ENCODE measurements around the gene RSPH1. TPM values are rescaled to one million over a fixed set of nuclear protein-coding genes. Genes with fewer than 3 reads are reported as not detected.

Gene RSPH1
- total RNA-seq, 6 experiments from 2014 or later, result 0.18 to 0.55 (median 0.22) TPM; not detected in 1

- H3K4me1 ChIP-seq, result no peaks in the 10 kb centered on the region
- no peak for ATAC-seq
- no peaks in the 10 kb centered on the region for H3K36me3 ChIP-seq
- WGBS (ENCODE audit: insufficient coverage, low coverage, low lambda C conversion rate, missing lambda C conversion rate), result 82% methylated on average over 14 of the region's 19 CpGs
- no peaks in the 10 kb centered on the region for H3K27me3 ChIP-seq
- H3K4me3 ChIP-seq, result no peak overlapping the region
- H3K27ac ChIP-seq, result no peak overlapping the region
- H3K9me3 ChIP-seq, result no peaks in the 10 kb centered on the region
- TF ChIP-seq POLR2A (IDR thresholded peaks at IDR 0.05), result no peak
- no peak for TF ChIP-seq CTCF (IDR thresholded peaks at IDR 0.05)
- no peak for DNase-seq
- intact Hi-C loops (cut with DNase I), result no loop called here
These were observed 41.9 kb downstream of the RSPH1 start for GRCh38 chr21:42453986-42454570.

GRCh38 chr21:42453224-42453985 lies 42.6 kb downstream of the RSPH1 start:
- ATAC-seq, result peak in 1 of 4 donors; percentile 28
- Histone ChIP-seq H3K27ac (no peak overlapping the region), H3K27me3 (no peaks in the 10 kb centered on the region), H3K4me1 (no peaks in the 10 kb centered on the region), H3K4me3 (no peak overlapping the region), H3K9me3 (no peaks in the 10 kb centered on the region), H3K36me3 (no peaks in the 10 kb centered on the region)
- WGBS (ENCODE audit: insufficient coverage, low coverage, low lambda C conversion rate, missing lambda C conversion rate), result 58% methylated on average over 10 of the region's 18 CpGs
- intact Hi-C loops (cut with DNase I), result no loop called here
- TF ChIP-seq POLR2A (IDR thresholded peaks at IDR 0.05), result no peak
- no peak for TF ChIP-seq CTCF (IDR thresholded peaks at IDR 0.05)
- DNase-seq, result no peak

- no peak overlapping the region for H3K4me3 ChIP-seq
- DNase-seq, result no peak
- intact Hi-C loops (cut with DNase I), result no loop called here
These were observed 43.4 kb downstream of the RSPH1 start for GRCh38 chr21:42452401-42453223.

DNA sequence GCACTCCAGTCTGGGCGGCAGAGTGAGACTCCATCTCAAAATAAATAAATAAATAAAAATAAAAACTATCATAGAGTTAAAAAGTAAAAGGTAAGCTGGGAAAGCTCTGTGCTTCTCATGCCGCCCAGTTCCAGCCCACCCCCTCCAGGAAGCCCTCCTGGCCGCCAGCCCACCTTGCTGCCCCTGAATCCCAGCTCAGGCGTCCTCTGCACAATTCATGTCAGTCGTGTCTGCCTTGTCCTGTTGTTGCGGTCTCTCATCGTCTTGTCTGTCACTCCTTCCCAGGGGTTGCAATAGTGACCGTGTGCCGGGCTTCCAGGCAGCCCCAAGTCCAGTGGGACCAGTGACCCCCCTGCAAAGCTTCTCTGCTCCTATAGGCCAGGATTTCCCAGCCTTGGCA lies 44.1 kb downstream of the RSPH1 start:
- intact Hi-C loops (cut with DNase I), result no loop called here
- DNase-seq (no peak), ATAC-seq (no peak)
- WGBS (ENCODE audit: insufficient coverage, low coverage, low lambda C conversion rate, missing lambda C conversion rate), result 94% methylated on average over 6 of the region's 9 CpGs
- H3K36me3 ChIP-seq, result no peaks in the 10 kb centered on the region
- TF ChIP-seq CTCF (IDR thresholded peaks at IDR 0.05) (no peak), POLR2A (IDR thresholded peaks at IDR 0.05) (no peak)
- no peak overlapping the region for H3K4me3 ChIP-seq
- H3K9me3 ChIP-seq, result no peaks in the 10 kb centered on the region
- no peak overlapping the region for H3K27ac ChIP-seq
- H3K27me3 ChIP-seq, result no peaks in the 10 kb centered on the region
- no peaks in the 10 kb centered on the region for H3K4me1 ChIP-seq

More at GRCh38 chr21:42452401-42453223, 43.4 kb downstream of the RSPH1 start:
- Histone ChIP-seq H3K9me3 (no peaks in the 10 kb centered on the region), H3K27ac (no peak overlapping the region), H3K27me3 (no peaks in the 10 kb centered on the region), H3K4me1 (no peaks in the 10 kb centered on the region), H3K36me3 (no peaks in the 10 kb centered on the region)
- TF ChIP-seq CTCF (IDR thresholded peaks at IDR 0.05) (no peak), POLR2A (IDR thresholded peaks at IDR 0.05) (no peak)
- ATAC-seq, result no peak
- WGBS (ENCODE audit: insufficient coverage, low coverage, low lambda C conversion rate, missing lambda C conversion rate), result 86% methylated on average over 8 of the region's 22 CpGs
